CD14-positive monocyte (primary cell): Measurements from ENCODE around the gene MBD3. TPM values are rescaled to one million over a fixed set of nuclear protein-coding genes. Genes with fewer than 3 reads are reported as not detected.

ENCODE experiments used
- DNase-seq, 3 donors: peaks; one replicate each; pipeline ENCODE4 v3.0.0-alpha.2; 2011 to 2022
- H2AFZ ChIP-seq: 2 replicates; pipeline ENCODE4 v1.6.0; 2012; ENCODE audit warnings: mild to moderate bottlenecking, low read depth, low read length, inconsistent platforms; ENCODE audit not compliant: insufficient read depth, poor library complexity, severe bottlenecking
- H3K27ac ChIP-seq, 2 donors: 1 replicate in 1 of 2; 2 replicates in 1 of 2; pipeline ENCODE4 v1.5.1; 2012 to 2013; ENCODE audit warnings: low read length in 2 of 2, control low read depth in 1 of 2, inconsistent platforms in 1 of 2, low read depth in 1 of 2, mild to moderate bottlenecking in 1 of 2
- H3K27me3 ChIP-seq, 2 donors: one replicate each; pipeline versions ENCODE4 v1.6.0 to v1.6.1; 2011 to 2013; ENCODE audit warnings: low read length in 2 of 2; ENCODE audit not compliant: control insufficient read depth in 2 of 2, insufficient read depth in 2 of 2
- H3K36me3 ChIP-seq, 2 donors: replicated peaks in 1 of 2; 1 replicate in 1 of 2; 2 replicates in 1 of 2; pipeline versions ENCODE4 v1.5.1 to v1.6.1; 2012 to 2013; ENCODE audit warnings: low read length in 2 of 2, control low read depth in 1 of 2, inconsistent platforms in 1 of 2, mild to moderate bottlenecking in 1 of 2; ENCODE audit not compliant: insufficient read depth in 2 of 2, control insufficient read depth in 1 of 2
- H3K4me1 ChIP-seq, 2 donors: 1 replicate in 1 of 2; 2 replicates in 1 of 2; pipeline versions ENCODE4 v1.5.1 to v1.6.1; 2012 to 2013; ENCODE audit warnings: low read length in 2 of 2, control low read depth in 1 of 2, inconsistent platforms in 1 of 2, mild to moderate bottlenecking in 1 of 2, moderate library complexity in 1 of 2; ENCODE audit not compliant: insufficient read depth in 2 of 2, control insufficient read depth in 1 of 2
- H3K4me2 ChIP-seq: replicated peaks from 2 replicates; pipeline ENCODE3; 2012; ENCODE audit warnings: low read length, moderate library complexity, mild to moderate bottlenecking; ENCODE audit not compliant: poor library complexity, severe bottlenecking; ENCODE audit errors: extremely low read depth
- H3K4me3 ChIP-seq, 3 experiments: fragments of 200-600 bp in 1 of 3; sonication (generic) in 1 of 3; replicated peaks in 1 of 3; 1 replicate in 2 of 3; 2 replicates in 1 of 3; pipeline ENCODE4 v1.5.1; 2011 to 2013; ENCODE audit warnings: low read length in 3 of 3, mild to moderate bottlenecking in 3 of 3, control low read depth in 2 of 3, low read depth in 2 of 3, inconsistent platforms in 1 of 3, moderate library complexity in 1 of 3
- H3K79me2 ChIP-seq: 2 replicates; pipeline ENCODE4 v1.6.0; 2012; ENCODE audit warnings: mild to moderate bottlenecking, control low read depth, inconsistent platforms, low read length, moderate library complexity; ENCODE audit not compliant: insufficient read depth
- H3K9ac ChIP-seq: 2 replicates; pipeline ENCODE4 v1.6.0; 2017; ENCODE audit warnings: low read length, mild to moderate bottlenecking; ENCODE audit not compliant: insufficient read depth, poor library complexity, severe bottlenecking
- H3K9me3 ChIP-seq, 2 donors: replicated peaks in 1 of 2; 1 replicate in 1 of 2; 2 replicates in 1 of 2; pipeline versions ENCODE4 v1.5.1 to v1.6.1; 2012 to 2013; ENCODE audit warnings: low read length in 2 of 2, control low read depth in 1 of 2; ENCODE audit not compliant: control insufficient read depth in 1 of 2, insufficient read depth in 1 of 2
- H4K20me1 ChIP-seq: 2 replicates; pipeline ENCODE4 v1.6.0; 2012; ENCODE audit warnings: mild to moderate bottlenecking, low read length, control low read depth, moderate library complexity; ENCODE audit not compliant: insufficient read depth
- H3K27ac Mint-ChIP-seq, 7 donors: one replicate each; pipeline ENCODE4 v1.8.0; 2020; ENCODE audit warnings: mild to moderate bottlenecking in 7 of 7, mixed read lengths in 7 of 7, moderate library complexity in 6 of 7, inconsistent platforms in 2 of 7
- H3K27me3 Mint-ChIP-seq, 3 donors: one replicate each; pipeline ENCODE4 v1.8.0; 2021 to 2022; ENCODE audit warnings: low read depth in 3 of 3, mild to moderate bottlenecking in 3 of 3, mixed read lengths in 3 of 3, moderate library complexity in 3 of 3, inconsistent platforms in 1 of 3
- H3K36me3 Mint-ChIP-seq, 2 donors: one replicate each; pipeline ENCODE4 v1.8.0; 2020; ENCODE audit warnings: mixed read lengths in 2 of 2, inconsistent platforms in 1 of 2, mild to moderate bottlenecking in 1 of 2
- H3K4me1 Mint-ChIP-seq: one replicate; pipeline ENCODE4 v1.8.0; 2020; ENCODE audit warnings: mild to moderate bottlenecking, mixed read lengths
- H3K4me3 Mint-ChIP-seq, 2 donors: one replicate each; pipeline ENCODE4 v1.8.0; 2020; ENCODE audit warnings: mild to moderate bottlenecking in 2 of 2, mixed read lengths in 2 of 2, moderate library complexity in 1 of 2
- H3K9me3 Mint-ChIP-seq, 7 donors: one replicate each; pipeline ENCODE4 v1.8.0; 2020 to 2022; ENCODE audit warnings: mixed read lengths in 7 of 7, mild to moderate bottlenecking in 6 of 7, moderate library complexity in 6 of 7, inconsistent platforms in 2 of 7
- WGBS: methylation state at CpG from one replicate; pipeline ENCODE4 v1.1.5; 2013; ENCODE audit warnings: missing lambda C conversion rate; ENCODE audit not compliant: insufficient coverage; 5-methylcytosine and 5-hydroxymethylcytosine counted together
- intact Hi-C, 2 donors: fragments of 100-400 bp; cut with micrococcal nuclease; formaldehyde crosslinking; loops; one replicate each; pipeline versions ENCODE4 v1.15.0 to v1.15.1; 2023
- polyA plus RNA-seq, 3 donors: library from polyadenylated mRNA; depleted of rRNA in 1 of 3; unstranded in 2 of 3; stranded (reverse) in 1 of 3; fragments of 300-500 nt in 2 of 3; fragments of >200 nt in 1 of 3; fragmentation: Illumina TruSeq in 2 of 3; gene quantifications; 1 replicate in 2 of 3; 2 replicates in 1 of 3; pipeline ENCODE4 v1.2.3, GENCODE V29; 2012 to 2021
- small RNA-seq: library from RNA; depleted of rRNA; stranded (forward); fragments of <200 nt; gene quantifications from one replicate; pipeline ENCODE3, GENCODE V24; 2012; ENCODE audit warnings: low read depth; ENCODE audit not compliant: insufficient read length
- TF ChIP-seq, protein P1 (sequence below): fragments of 200-600 bp; IDR thresholded peaks from one replicate; pipeline ENCODE4 v1.8.0; 2022; ENCODE audit warnings: antibody characterized with exemption, mild to moderate bottlenecking

The MBD3 gene
- polyA plus RNA-seq, 3 donors: 2.6 to 35.3 (median 4.9) TPM

- no peak overlapping the region for H3K27ac ChIP-seq
- H3K4me1 ChIP-seq: no peaks in the 10 kb centered on the region
- H2AFZ ChIP-seq: no peak overlapping the region
- Mint-ChIP-seq H3K9me3 (peaks cover 0 to 7% (median 5%) of the 10 kb centered on the region in 7 donors), H3K27me3 (peaks cover 23 to 47% (median 31%) of the 10 kb centered on the region in 3 donors), H3K27ac (no peak overlapping the region), H3K4me3 (peak overlapping the region in 1 of 2 donors; percentile 84), H3K4me1 (peaks cover 3% of the 10 kb centered on the region), H3K36me3 (peaks cover 0 to 3% of the 10 kb centered on the region in 2 donors)
- 72% methylated on average over 13 of the region's 17 CpGs for WGBS
- TF ChIP-seq, protein P1, sequence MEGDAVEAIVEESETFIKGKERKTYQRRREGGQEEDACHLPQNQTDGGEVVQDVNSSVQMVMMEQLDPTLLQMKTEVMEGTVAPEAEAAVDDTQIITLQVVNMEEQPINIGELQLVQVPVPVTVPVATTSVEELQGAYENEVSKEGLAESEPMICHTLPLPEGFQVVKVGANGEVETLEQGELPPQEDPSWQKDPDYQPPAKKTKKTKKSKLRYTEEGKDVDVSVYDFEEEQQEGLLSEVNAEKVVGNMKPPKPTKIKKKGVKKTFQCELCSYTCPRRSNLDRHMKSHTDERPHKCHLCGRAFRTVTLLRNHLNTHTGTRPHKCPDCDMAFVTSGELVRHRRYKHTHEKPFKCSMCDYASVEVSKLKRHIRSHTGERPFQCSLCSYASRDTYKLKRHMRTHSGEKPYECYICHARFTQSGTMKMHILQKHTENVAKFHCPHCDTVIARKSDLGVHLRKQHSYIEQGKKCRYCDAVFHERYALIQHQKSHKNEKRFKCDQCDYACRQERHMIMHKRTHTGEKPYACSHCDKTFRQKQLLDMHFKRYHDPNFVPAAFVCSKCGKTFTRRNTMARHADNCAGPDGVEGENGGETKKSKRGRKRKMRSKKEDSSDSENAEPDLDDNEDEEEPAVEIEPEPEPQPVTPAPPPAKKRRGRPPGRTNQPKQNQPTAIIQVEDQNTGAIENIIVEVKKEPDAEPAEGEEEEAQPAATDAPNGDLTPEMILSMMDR: no peak
- H3K36me3 ChIP-seq: no peaks in the 10 kb centered on the region
- no peak overlapping the region for H3K4me2 ChIP-seq
- peaks cover 5 to 30% of the 10 kb centered on the region in 2 donors for H3K27me3 ChIP-seq
- intact Hi-C loops: no loop called here
- H3K9me3 ChIP-seq: no peaks in the 10 kb centered on the region
- DNase-seq: no peak
- no peak overlapping the region for H3K4me3 ChIP-seq
- no peaks in the 10 kb centered on the region for H3K79me2 ChIP-seq
- no peak overlapping the region for H3K9ac ChIP-seq
- no peaks in the 10 kb centered on the region for H4K20me1 ChIP-seq
Measured at GRCh38 chr19:1524972-1525325, 67.7 kb downstream of the MBD3 start.

DNA sequence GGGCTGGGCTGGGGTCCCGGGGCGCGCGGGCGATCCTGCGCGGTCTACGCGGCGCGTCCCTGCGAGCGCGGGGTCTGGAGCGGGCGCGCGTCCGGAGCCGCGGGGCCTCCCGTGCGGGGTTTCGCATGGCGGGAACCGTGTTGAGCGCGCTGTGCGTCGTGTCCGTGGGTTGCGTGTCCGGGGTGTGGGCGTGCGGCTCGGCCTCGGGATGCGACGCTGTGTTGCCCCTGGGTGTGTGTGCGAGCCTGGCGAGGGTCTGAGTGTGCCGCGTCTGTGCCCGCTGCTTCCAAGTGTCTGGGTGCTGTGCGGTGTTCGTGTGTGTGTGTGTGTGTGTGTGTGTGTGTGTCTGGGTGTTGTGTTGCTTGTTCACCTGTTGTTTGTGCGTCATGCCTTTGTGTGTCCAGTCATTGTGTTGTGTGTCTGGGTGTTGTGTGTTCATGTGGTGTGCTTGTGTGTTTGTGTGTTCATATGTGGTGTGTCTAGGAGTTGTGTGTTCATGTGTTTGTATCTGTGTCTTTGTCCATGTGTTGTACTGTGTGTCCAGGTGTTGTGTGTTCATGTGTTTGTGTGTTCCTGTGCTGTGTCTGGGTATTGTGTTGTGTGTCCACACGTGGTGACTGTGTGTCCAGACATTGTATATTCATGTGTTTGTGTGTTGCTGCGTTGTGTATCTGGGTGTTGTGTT lies 68.2 kb downstream of the MBD3 start:
- Histone ChIP-seq H4K20me1 (no peaks in the 10 kb centered on the region), H3K4me1 (no peaks in the 10 kb centered on the region), H3K4me3 (no peak overlapping the region), H2AFZ (no peak overlapping the region), H3K4me2 (no peak overlapping the region), H3K27me3 (peaks cover 5 to 30% of the 10 kb centered on the region in 2 donors), H3K79me2 (no peaks in the 10 kb centered on the region), H3K36me3 (no peaks in the 10 kb centered on the region), H3K9me3 (no peaks in the 10 kb centered on the region), H3K9ac (no peak overlapping the region), H3K27ac (no peak overlapping the region)
- no peak overlapping the region for H3K27ac Mint-ChIP-seq
- peak overlapping the region in 1 of 2 donors; percentile 84 for H3K4me3 Mint-ChIP-seq
- H3K36me3 Mint-ChIP-seq: peaks cover 0 to 3% of the 10 kb centered on the region in 2 donors
- H3K9me3 Mint-ChIP-seq: peaks cover 0 to 7% (median 5%) of the 10 kb centered on the region in 7 donors
- TF ChIP-seq, protein P1: no peak
- peaks cover 23 to 45% (median 31%) of the 10 kb centered on the region in 3 donors for H3K27me3 Mint-ChIP-seq
- H3K4me1 Mint-ChIP-seq: peaks cover 3% of the 10 kb centered on the region
- intact Hi-C loops: no loop called here
- WGBS: 15% methylated on average over 48 of the region's 49 CpGs
- no peak for DNase-seq

Small RNA genes lying within 50 kb of the gene (small RNA-seq; reads per million reads assigned to genes)
- gene AC005943.2 (not detected), gene RN7SL477P (not detected), gene RNU6-1223P (not detected)

Other genes with a start within 250 kb of the MBD3 start
- 100 to 1,000 TPM; 119 to 232 (median 211) TPM for gene NDUFS7, start 209.0 kb downstream of the MBD3 start, polyA plus RNA-seq
- 1 to 10 TPM in 1 of 3 donors, under 1 TPM in 2; 0.95 to 1.3 (median 0.96) TPM for gene GAMT, start 191.3 kb downstream of the MBD3 start, polyA plus RNA-seq
- 10 to 100 TPM in 1 of 3 donors, 1 to 10 TPM in 2; 3.3 to 57.1 (median 4.2) TPM for gene DAZAP1, start 185.3 kb downstream of the MBD3 start, polyA plus RNA-seq
- 1,000 to 10,000 TPM; 1,318 to 3,451 (median 1,526) TPM for gene RPS15, start 154.5 kb downstream of the MBD3 start, polyA plus RNA-seq
- gene APC2, start 142.7 kb downstream of the MBD3 start, polyA plus RNA-seq: under 1 TPM in 1 of 3 donors, not detected in 2; 0.04 TPM
- gene C19orf25, start 113.7 kb downstream of the MBD3 start, polyA plus RNA-seq: 10 to 100 TPM; 18.2 to 20.9 (median 19.9) TPM
- 1 to 10 TPM in 1 of 3 donors, under 1 TPM in 1, not detected in 1; 0.34 to 1.0 TPM for gene PCSK4, start 102.5 kb downstream of the MBD3 start, polyA plus RNA-seq
- 1 to 10 TPM in 1 of 3 donors, under 1 TPM in 2; 0.51 to 1.8 (median 0.81) TPM for gene REEP6, start 101.7 kb downstream of the MBD3 start, polyA plus RNA-seq
- gene ADAMTSL5, start 79.8 kb downstream of the MBD3 start, polyA plus RNA-seq: under 1 TPM in 1 of 3 donors, not detected in 2; 0.09 TPM
- gene PLK5, start 68.8 kb downstream of the MBD3 start, polyA plus RNA-seq: not detected
- 1 to 10 TPM in 1 of 3 donors, under 1 TPM in 2; 0.08 to 1.0 (median 0.10) TPM for gene MEX3D, start 24.5 kb downstream of the MBD3 start, polyA plus RNA-seq
- 100 to 1,000 TPM in 2 of 3 donors, 10 to 100 TPM in 1; 55.6 to 731 (median 659) TPM for gene UQCR11, start 12.6 kb upstream of the MBD3 start, polyA plus RNA-seq
- gene TCF3, start 59.8 kb upstream of the MBD3 start, polyA plus RNA-seq: 10 to 100 TPM in 1 of 3 donors, 1 to 10 TPM in 2; 2.4 to 36.2 (median 3.3) TPM
- not detected for gene ONECUT3, start 160.6 kb upstream of the MBD3 start, polyA plus RNA-seq
- gene ATP8B3, start 219.4 kb upstream of the MBD3 start, polyA plus RNA-seq: 1 to 10 TPM; 1.6 to 8.2 (median 1.8) TPM